Fibroblast of pulmonary artery (primary cell): Measurements from ENCODE around the gene PHETA1.

ENCODE experiments used
- DNase-seq: peaks from one replicate; pipeline ENCODE4 v3.0.0-alpha.2; 2010; ENCODE audit warnings: low read depth
- H3K4me3 ChIP-seq: replicated peaks from 2 replicates; pipeline ENCODE4 v1.5.1; 2011; ENCODE audit warnings: low read depth, mild to moderate bottlenecking, control low read depth, low read length, moderate library complexity
- CTCF ChIP-seq: IDR thresholded peaks from 2 replicates; pipeline ENCODE4 v1.5.1; 2011; ENCODE audit warnings: mild to moderate bottlenecking, control low read depth, low read length, inconsistent platforms; ENCODE audit errors: missing control alignments

Gene PHETA1

GRCh38 chr12:111359914-111360276 is 9.0 kb downstream of the PHETA1 start:
- H3K4me3 ChIP-seq: no peak overlapping the region
- no peak for DNase-seq
- no peak for TF ChIP-seq CTCF

- TF ChIP-seq CTCF: no peak
- DNase-seq: no peak
- no peak overlapping the region for H3K4me3 ChIP-seq
These were observed 9.5 kb downstream of the PHETA1 start for GRCh38 chr12:111359231-111359913.

DNA sequence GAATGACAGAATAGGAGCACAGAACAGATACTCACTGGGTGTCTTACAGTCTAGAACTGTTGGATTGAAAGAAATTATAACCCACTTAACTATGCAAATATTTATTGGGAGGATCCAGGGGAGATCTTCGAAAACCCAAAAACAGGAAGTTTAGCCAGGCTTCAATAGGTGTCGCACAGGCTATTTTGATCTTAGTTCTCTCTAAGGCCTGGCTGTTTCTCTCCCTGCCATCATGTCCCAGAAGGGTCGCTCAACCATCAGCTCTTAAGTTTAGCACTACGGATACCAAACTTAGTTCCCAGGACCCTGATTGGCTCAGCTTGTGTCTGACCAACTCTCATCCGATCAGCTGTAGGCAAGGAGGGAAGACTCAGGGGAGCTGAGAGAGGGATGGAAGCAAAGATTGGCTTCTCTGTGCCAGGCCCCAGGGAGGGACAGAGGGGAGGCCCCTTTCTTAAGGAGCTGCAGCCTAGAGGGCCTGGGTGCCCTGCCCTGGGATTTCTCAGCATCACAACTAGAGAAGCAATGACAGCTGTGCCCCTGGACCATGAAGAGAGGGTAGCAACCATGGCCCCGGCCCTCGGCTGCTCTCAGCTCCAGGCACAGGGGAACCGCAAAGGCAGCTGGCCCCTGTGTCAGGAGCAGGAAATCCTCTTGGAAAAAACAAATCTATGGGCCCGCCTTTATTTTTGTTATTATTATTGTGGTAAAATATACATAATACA is 13.5 kb downstream of the PHETA1 start:
- no peak for DNase-seq
- no peak overlapping the region for H3K4me3 ChIP-seq
- TF ChIP-seq CTCF: no peak

- H3K4me3 ChIP-seq: no peak overlapping the region
- DNase-seq: no peak
- no peak for TF ChIP-seq CTCF
These were observed 14.4 kb downstream of the PHETA1 start for GRCh38 chr12:111354511-111354910.

DNA sequence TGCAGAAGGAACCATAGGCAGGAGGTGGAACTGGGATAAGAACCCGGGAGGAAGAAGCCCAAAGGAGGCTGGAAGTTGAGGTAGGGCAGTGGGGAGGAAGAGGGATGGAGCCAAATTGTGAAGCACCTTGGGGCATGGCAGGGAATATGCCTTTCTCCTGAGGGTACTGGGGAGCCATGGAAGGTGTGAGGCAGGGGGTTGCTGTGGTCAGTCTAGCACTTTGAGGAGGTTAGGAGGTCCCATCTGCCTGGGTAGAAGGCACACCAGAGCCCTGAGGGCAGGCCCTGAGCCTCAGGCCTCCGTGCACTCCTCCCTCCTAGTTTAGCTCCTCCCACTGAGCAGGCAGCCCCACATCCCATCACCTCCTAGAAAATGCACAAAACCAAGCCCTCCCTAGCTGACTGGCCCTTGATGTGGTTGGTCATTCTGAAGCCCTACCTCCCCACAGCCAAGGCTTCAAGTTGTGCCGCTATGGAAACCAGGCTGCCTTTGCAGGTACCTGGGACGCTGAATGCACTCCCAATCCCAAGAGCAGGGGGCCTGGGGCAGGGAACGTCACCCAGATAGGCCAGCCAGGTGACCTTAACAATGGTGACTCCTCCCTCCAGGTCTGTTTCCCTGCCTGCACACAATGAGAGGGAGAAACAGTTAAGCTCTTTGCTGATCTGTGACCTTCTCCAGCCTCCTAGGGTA is 15.1 kb downstream of the PHETA1 start:
- no peak for TF ChIP-seq CTCF
- DNase-seq: no peak
- H3K4me3 ChIP-seq: no peak overlapping the region

GRCh38 chr12:111353026-111353425 is 15.9 kb downstream of the PHETA1 start:
- TF ChIP-seq CTCF: no peak
- H3K4me3 ChIP-seq: no peak overlapping the region
- no peak for DNase-seq
